WTC11 (cell line): ENCODE data around the gene UBE2J2.

Source experiments
- ESRRA ChIP-seq: sonication (generic); formaldehyde crosslinking; IDR thresholded peaks from 2 replicates; pipeline ENCODE4 v1.8.1; 2022; ENCODE audit warnings: mild to moderate bottlenecking, missing genetic modification reagents, borderline replicate concordance
- ETV6 ChIP-seq: sonication (generic); formaldehyde crosslinking; IDR thresholded peaks from 2 replicates; pipeline ENCODE4 v1.8.1; 2022; ENCODE audit warnings: mild to moderate bottlenecking, missing genetic modification reagents
- KAT7 ChIP-seq: sonication (generic); formaldehyde crosslinking; IDR thresholded peaks from 2 replicates; pipeline ENCODE4 v1.8.1; 2023; ENCODE audit warnings: missing genetic modification reagents, mild to moderate bottlenecking, borderline replicate concordance
- MXD4 ChIP-seq: fragments of 250-450 bp; sonication (Bioruptor Pico); IDR thresholded peaks from 2 replicates; pipeline ENCODE4 v1.8.0; 2021; ENCODE audit warnings: mild to moderate bottlenecking, moderate library complexity, borderline replicate concordance
- MYBL2 ChIP-seq: sonication (generic); formaldehyde crosslinking; IDR thresholded peaks from 2 replicates; pipeline ENCODE4 v1.8.1; 2023; ENCODE audit warnings: mild to moderate bottlenecking, moderate library complexity, missing genetic modification reagents
- PRRX2 ChIP-seq: fragments of 250-450 bp; sonication (Bioruptor Pico); IDR thresholded peaks from 2 replicates; pipeline ENCODE4 v1.8.0; 2021; ENCODE audit warnings: mild to moderate bottlenecking
- TEAD4 ChIP-seq: sonication (generic); formaldehyde crosslinking; IDR thresholded peaks from 2 replicates; pipeline ENCODE4 v1.8.0; 2022; ENCODE audit warnings: mild to moderate bottlenecking, missing genetic modification reagents
- TP53 ChIP-seq: sonication (generic); formaldehyde crosslinking; IDR thresholded peaks from 2 replicates; pipeline ENCODE4 v1.8.1; 2023; ENCODE audit warnings: mild to moderate bottlenecking, missing genetic modification reagents
- ZNF671 ChIP-seq: fragments of 250-450 bp; sonication (Bioruptor Pico); IDR thresholded peaks from 2 replicates; pipeline ENCODE4 v1.8.0; 2021; ENCODE audit warnings: mild to moderate bottlenecking
- TF ChIP-seq, protein P1 (sequence below): fragments of 200-600 bp; IDR thresholded peaks from 2 replicates; pipeline ENCODE4 v1.8.0; 2022; ENCODE audit warnings: antibody characterized with exemption
- TF ChIP-seq, protein P2 (sequence below): sonication (generic); formaldehyde crosslinking; IDR thresholded peaks from 2 replicates; pipeline ENCODE4 v1.8.1; 2023; ENCODE audit warnings: mild to moderate bottlenecking, missing genetic modification reagents, moderate library complexity
- TF ChIP-seq, protein P3 (sequence below): sonication (generic); formaldehyde crosslinking; IDR thresholded peaks from 2 replicates; pipeline ENCODE4 v1.8.1; 2023; ENCODE audit warnings: mild to moderate bottlenecking, moderate library complexity, missing genetic modification reagents
- TF ChIP-seq, protein P4 (sequence below): fragments of 250-450 bp; sonication (Bioruptor Pico); IDR thresholded peaks from 2 replicates; pipeline ENCODE4 v1.8.0; 2021; ENCODE audit warnings: mild to moderate bottlenecking
- TF ChIP-seq, protein P5 (sequence below): sonication (generic); formaldehyde crosslinking; IDR thresholded peaks from 2 replicates; pipeline ENCODE4 v1.8.0; 2022; ENCODE audit warnings: mild to moderate bottlenecking, missing genetic modification reagents

DNA sequence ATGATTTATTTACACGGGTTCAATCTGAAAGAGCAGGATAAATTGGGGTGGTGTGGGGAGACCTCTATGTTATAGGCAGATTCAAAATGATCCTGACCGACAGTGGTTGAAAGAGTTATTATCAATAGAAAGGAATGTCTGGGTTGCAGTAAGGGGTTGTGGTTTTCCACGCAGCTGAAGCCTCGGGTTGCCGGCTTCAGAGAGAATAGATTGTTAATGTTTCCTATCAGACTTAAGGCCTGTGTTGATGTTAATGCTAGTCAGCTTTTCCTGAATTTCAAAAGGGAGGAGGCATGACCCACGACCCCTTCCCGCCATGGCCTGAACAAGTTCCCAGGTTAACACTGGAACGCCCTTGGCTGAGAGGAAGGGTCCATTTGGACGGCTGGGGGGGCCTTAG, 2.2 kb upstream of the UBE2J2 start:
- TF ChIP-seq MXD4 (no peak), TP53 (CRISPR knock-in tag) (no peak), ETV6 (CRISPR knock-in tag) (no peak), ESRRA (CRISPR knock-in tag) (no peak), ZNF671 (CRISPR knock-in tag) (no peak), TEAD4 (CRISPR knock-in tag) (no peak), PRRX2 (CRISPR knock-in tag) (no peak), MYBL2 (no peak), KAT7 (CRISPR knock-in tag) (no peak)
- TF ChIP-seq, protein P1, sequence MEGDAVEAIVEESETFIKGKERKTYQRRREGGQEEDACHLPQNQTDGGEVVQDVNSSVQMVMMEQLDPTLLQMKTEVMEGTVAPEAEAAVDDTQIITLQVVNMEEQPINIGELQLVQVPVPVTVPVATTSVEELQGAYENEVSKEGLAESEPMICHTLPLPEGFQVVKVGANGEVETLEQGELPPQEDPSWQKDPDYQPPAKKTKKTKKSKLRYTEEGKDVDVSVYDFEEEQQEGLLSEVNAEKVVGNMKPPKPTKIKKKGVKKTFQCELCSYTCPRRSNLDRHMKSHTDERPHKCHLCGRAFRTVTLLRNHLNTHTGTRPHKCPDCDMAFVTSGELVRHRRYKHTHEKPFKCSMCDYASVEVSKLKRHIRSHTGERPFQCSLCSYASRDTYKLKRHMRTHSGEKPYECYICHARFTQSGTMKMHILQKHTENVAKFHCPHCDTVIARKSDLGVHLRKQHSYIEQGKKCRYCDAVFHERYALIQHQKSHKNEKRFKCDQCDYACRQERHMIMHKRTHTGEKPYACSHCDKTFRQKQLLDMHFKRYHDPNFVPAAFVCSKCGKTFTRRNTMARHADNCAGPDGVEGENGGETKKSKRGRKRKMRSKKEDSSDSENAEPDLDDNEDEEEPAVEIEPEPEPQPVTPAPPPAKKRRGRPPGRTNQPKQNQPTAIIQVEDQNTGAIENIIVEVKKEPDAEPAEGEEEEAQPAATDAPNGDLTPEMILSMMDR, result no peak
- TF ChIP-seq, protein P2, sequence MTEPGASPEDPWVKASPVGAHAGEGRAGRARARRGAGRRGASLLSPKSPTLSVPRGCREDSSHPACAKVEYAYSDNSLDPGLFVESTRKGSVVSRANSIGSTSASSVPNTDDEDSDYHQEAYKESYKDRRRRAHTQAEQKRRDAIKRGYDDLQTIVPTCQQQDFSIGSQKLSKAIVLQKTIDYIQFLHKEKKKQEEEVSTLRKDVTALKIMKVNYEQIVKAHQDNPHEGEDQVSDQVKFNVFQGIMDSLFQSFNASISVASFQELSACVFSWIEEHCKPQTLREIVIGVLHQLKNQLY (CRISPR knock-in tag), result no peak
- TF ChIP-seq, protein P3, sequence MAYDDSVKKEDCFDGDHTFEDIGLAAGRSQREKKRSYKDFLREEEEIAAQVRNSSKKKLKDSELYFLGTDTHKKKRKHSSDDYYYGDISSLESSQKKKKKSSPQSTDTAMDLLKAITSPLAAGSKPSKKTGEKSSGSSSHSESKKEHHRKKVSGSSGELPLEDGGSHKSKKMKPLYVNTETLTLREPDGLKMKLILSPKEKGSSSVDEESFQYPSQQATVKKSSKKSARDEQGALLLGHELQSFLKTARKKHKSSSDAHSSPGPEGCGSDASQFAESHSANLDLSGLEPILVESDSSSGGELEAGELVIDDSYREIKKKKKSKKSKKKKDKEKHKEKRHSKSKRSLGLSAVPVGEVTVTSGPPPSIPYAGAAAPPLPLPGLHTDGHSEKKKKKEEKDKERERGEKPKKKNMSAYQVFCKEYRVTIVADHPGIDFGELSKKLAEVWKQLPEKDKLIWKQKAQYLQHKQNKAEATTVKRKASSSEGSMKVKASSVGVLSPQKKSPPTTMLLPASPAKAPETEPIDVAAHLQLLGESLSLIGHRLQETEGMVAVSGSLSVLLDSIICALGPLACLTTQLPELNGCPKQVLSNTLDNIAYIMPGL (CRISPR knock-in tag), result no peak
- TF ChIP-seq, protein P4, sequence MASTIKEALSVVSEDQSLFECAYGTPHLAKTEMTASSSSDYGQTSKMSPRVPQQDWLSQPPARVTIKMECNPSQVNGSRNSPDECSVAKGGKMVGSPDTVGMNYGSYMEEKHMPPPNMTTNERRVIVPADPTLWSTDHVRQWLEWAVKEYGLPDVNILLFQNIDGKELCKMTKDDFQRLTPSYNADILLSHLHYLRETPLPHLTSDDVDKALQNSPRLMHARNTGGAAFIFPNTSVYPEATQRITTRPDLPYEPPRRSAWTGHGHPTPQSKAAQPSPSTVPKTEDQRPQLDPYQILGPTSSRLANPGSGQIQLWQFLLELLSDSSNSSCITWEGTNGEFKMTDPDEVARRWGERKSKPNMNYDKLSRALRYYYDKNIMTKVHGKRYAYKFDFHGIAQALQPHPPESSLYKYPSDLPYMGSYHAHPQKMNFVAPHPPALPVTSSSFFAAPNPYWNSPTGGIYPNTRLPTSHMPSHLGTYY (CRISPR knock-in tag), result no peak
- TF ChIP-seq, protein P5, sequence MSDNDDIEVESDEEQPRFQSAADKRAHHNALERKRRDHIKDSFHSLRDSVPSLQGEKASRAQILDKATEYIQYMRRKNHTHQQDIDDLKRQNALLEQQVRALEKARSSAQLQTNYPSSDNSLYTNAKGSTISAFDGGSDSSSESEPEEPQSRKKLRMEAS (CRISPR knock-in tag), result no peak
